ENCODE measurements around the gene LGR4. TPM values are rescaled to one million over a fixed set of nuclear protein-coding genes. Genes with fewer than 3 reads are reported as not detected.

The LGR4 gene
- total RNA-seq, 1 experiment from 2014 or later, result 99.2 TPM

DNA sequence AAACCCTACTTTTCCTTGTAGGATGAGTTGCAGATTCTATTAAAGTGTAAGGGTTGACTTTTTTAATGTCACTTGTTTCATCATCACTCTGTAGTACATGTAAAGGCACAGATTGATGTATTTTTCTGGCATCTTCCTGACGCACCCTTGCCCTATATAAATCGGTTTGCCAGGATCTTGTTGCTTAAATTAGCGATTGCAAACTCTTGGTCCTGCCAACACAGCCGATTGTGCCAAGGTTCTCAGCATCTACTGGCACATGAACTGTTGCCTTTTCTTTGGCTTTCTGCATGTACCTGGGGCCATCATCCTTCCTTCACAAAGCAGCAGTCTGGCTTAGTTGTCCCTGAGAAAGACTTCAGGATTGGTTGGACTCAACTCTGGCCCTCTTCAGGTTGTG is 41.5 kb upstream of the LGR4 start:
- Histone ChIP-seq H3K4me1 (ENCODE audit: insufficient read depth, low read length) (no peaks in the 10 kb centered on the region), H3T11ph (ENCODE audit: low read length) (no peak overlapping the region), H3K9me3 (ENCODE audit: control insufficient read depth, low read depth, low read length) (no peaks in the 10 kb centered on the region), H2AK5ac (ENCODE audit: insufficient read length, low read length) (no peak overlapping the region), H3K56ac (ENCODE audit: insufficient read length, low read depth, low read length) (no peak overlapping the region), H2BK12ac (ENCODE audit: insufficient read length, low read depth, low read length) (no peak overlapping the region), H2BK15ac (ENCODE audit: low read depth, low read length) (no peak overlapping the region), H3K79me2 (ENCODE audit: insufficient read depth, low read length) (no peaks in the 10 kb centered on the region), H3K79me1 (ENCODE audit: insufficient read depth, low read depth, low read length, poor library complexity, severe bottlenecking) (no peaks in the 10 kb centered on the region), H4K20me1 (ENCODE audit: control insufficient read depth, insufficient read depth, insufficient read length) (no peaks in the 10 kb centered on the region), H2BK120ac (ENCODE audit: low read depth, low read length, poor library complexity, severe bottlenecking) (no peak overlapping the region), H3K18ac (ENCODE audit: insufficient read length, low read depth, low read length) (no peak overlapping the region), H2AFZ (ENCODE audit: low read length) (no peak overlapping the region), H3K23ac (ENCODE audit: insufficient read length, low read depth, low read length) (no peak overlapping the region), H3K14ac (ENCODE audit: insufficient read depth, low read length) (no peak overlapping the region), H3K4me2 (ENCODE audit: insufficient read depth, insufficient read length, low read length) (no peak overlapping the region), H4K8ac (replicated peaks; ENCODE audit: insufficient read length, low read depth, low read length) (no peak overlapping the region), H2BK20ac (ENCODE audit: low read depth, low read length, poor library complexity, severe bottlenecking) (no peak overlapping the region), H3K27ac (ENCODE audit: insufficient read length, low read depth, low read length) (no peak overlapping the region), H4K91ac (ENCODE audit: insufficient read length, low read depth, low read length) (no peak overlapping the region), H3K9ac (ENCODE audit: extremely low read depth, insufficient read length, low read length) (no peak overlapping the region), H3K23me2 (ENCODE audit: insufficient read length, low read depth, low read length, poor library complexity, severe bottlenecking) (no peaks in the 10 kb centered on the region), H4K5ac (ENCODE audit: insufficient read length, low read depth, low read length) (no peak overlapping the region), H3K27me3 (ENCODE audit: insufficient read depth, low read length) (no peaks in the 10 kb centered on the region), H2BK5ac (ENCODE audit: insufficient read length, low read length) (no peak overlapping the region), H3K4ac (ENCODE audit: low read depth, low read length) (no peak overlapping the region)
- H3K36me3 Mint-ChIP-seq (ENCODE audit: insufficient read depth in 1 of 3, low read depth in 3 of 3), result no peaks in the 10 kb centered on the region
- TF ChIP-seq, protein P1, sequence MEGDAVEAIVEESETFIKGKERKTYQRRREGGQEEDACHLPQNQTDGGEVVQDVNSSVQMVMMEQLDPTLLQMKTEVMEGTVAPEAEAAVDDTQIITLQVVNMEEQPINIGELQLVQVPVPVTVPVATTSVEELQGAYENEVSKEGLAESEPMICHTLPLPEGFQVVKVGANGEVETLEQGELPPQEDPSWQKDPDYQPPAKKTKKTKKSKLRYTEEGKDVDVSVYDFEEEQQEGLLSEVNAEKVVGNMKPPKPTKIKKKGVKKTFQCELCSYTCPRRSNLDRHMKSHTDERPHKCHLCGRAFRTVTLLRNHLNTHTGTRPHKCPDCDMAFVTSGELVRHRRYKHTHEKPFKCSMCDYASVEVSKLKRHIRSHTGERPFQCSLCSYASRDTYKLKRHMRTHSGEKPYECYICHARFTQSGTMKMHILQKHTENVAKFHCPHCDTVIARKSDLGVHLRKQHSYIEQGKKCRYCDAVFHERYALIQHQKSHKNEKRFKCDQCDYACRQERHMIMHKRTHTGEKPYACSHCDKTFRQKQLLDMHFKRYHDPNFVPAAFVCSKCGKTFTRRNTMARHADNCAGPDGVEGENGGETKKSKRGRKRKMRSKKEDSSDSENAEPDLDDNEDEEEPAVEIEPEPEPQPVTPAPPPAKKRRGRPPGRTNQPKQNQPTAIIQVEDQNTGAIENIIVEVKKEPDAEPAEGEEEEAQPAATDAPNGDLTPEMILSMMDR (conservative IDR thresholded peaks at IDR 0.05), result no peak
- WGBS (ENCODE audit: extremely low coverage, insufficient read length, low lambda C conversion rate), result no CpG with 5 or more reads among the region's 4 CpGs
- no peak for DNase-seq
- no peak overlapping the region for H3K4me3 Mint-ChIP-seq
- no peaks in the 10 kb centered on the region for H3K9me3 Mint-ChIP-seq
- H3K27me3 Mint-ChIP-seq (ENCODE audit: low read depth), result peaks cover 13% of the 10 kb centered on the region
- peaks cover 9 to 10% of the 10 kb centered on the region in 2 experiments for H3K4me1 Mint-ChIP-seq
- H3K27ac Mint-ChIP-seq, result no peak overlapping the region

Measured in H9 (cell line).